Measurements from ENCODE around the gene VTN.

- no peak for TF ChIP-seq CTCF (IDR thresholded peaks at IDR 0.05)
- TF ChIP-seq EP300 (IDR thresholded peaks at IDR 0.05), result peak in 1 of 4 donors; percentile 70
Measured at GRCh38 chr17:28357061-28357900, 12.8 kb downstream of the VTN start, which contains the start of gene POLDIP2.
